ENCODE results near the gene LTN1. TPM values are rescaled to one million over a fixed set of nuclear protein-coding genes. Genes with fewer than 3 reads are reported as not detected.

The LTN1 gene
- total RNA-seq, 1 donor from 2014 or later, result 24.3 TPM

DNA sequence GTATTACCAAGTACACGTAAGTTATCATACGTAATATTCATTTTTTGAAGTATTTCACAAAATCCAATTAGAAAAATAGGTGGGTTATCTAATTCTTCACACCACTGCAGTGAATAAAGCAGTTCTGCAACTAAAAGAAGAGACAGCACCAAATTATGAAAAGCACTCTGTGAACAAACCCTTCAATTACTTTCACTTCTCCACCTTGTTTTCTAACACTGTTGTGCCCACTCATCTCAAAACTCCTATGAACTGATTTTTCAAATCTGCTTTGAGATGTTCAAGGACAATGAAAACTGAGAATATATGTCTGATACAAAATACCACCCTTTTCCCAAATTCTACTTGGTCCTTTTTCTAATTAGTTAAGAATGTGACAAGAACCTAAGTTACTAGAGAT is 39.4 kb downstream of the LTN1 start:
- Mint-ChIP-seq H3K27me3 (no peaks in the 10 kb centered on the region), H3K36me3 (peaks cover 29% of the 10 kb centered on the region), H3K4me3 (no peak overlapping the region), H3K4me1 (ENCODE audit: unreplicated experiment) (no peaks in the 10 kb centered on the region), H3K9me3 (no peaks in the 10 kb centered on the region), H3K27ac (no peak overlapping the region)
- no peak for DNase-seq (ENCODE audit: extremely low spot score, unreplicated experiment)
- TF ChIP-seq, protein P1, sequence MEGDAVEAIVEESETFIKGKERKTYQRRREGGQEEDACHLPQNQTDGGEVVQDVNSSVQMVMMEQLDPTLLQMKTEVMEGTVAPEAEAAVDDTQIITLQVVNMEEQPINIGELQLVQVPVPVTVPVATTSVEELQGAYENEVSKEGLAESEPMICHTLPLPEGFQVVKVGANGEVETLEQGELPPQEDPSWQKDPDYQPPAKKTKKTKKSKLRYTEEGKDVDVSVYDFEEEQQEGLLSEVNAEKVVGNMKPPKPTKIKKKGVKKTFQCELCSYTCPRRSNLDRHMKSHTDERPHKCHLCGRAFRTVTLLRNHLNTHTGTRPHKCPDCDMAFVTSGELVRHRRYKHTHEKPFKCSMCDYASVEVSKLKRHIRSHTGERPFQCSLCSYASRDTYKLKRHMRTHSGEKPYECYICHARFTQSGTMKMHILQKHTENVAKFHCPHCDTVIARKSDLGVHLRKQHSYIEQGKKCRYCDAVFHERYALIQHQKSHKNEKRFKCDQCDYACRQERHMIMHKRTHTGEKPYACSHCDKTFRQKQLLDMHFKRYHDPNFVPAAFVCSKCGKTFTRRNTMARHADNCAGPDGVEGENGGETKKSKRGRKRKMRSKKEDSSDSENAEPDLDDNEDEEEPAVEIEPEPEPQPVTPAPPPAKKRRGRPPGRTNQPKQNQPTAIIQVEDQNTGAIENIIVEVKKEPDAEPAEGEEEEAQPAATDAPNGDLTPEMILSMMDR (conservative IDR thresholded peaks at IDR 0.05), result no peak

DNA sequence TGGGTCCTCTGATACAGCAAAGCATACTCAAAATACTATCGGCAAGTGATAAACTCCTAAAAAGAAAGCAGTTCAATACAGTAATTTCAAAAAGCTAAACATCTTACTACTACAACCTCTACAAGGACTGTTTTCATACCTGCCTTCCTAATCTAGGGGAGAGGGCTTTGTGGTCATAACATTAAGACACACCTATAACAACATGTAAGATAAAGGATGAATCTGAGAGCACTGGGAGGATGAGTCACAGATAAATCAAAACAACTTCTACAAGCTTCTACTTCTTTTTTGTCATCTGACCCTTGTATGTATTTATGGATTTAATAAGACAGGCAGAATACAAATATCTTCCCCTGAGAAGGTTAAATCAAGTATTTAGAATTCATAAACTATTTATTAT is 40.0 kb downstream of the LTN1 start:
- no peak for DNase-seq (ENCODE audit: extremely low spot score, unreplicated experiment)
- peaks cover 26% of the 10 kb centered on the region for H3K36me3 Mint-ChIP-seq
- H3K4me1 Mint-ChIP-seq (ENCODE audit: unreplicated experiment), result no peaks in the 10 kb centered on the region
- TF ChIP-seq, protein P1 (conservative IDR thresholded peaks at IDR 0.05), result no peak
- no peaks in the 10 kb centered on the region for H3K27me3 Mint-ChIP-seq
- no peaks in the 10 kb centered on the region for H3K9me3 Mint-ChIP-seq
- no peak overlapping the region for H3K4me3 Mint-ChIP-seq
- no peak overlapping the region for H3K27ac Mint-ChIP-seq

DNA sequence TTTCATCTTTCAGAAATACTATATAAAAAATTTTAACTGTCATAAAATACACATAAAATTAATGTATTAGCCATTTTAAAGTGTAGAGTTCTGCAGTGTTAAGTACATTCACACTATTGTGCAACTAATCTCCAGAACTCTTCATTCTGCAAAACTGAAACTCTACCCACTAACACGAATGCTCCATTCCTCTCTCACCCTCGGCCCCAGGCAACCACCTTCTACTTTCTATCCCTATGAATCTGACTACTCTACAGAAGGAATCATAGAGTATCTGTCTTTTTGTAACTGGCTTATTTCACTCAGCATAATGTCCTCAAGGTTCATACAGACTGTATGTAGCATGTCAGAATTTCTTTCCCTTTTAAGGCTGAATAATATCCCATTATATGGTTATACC is 43.4 kb downstream of the LTN1 start:
- H3K27ac Mint-ChIP-seq, result no peak overlapping the region
- H3K4me1 Mint-ChIP-seq (ENCODE audit: unreplicated experiment), result no peaks in the 10 kb centered on the region

DNA sequence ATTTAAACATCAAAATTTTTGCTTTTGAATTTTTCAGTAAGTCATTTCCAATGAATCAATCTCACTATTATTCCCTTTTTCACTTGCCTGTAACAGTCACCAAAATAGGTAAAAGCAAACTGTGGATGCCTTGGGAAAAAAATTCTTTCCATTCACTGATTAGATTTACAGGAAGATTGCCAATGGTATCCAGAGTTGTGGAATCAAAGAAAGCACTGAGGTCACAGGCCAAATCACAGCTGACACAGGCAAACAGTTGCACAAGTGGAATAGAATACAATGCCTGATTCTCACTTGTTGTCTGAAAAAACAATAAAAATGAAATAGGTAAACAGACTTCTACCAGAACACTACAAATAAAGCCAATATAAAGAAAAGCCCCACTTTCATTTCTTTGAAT is 48.4 kb downstream of the LTN1 start:
- no peak overlapping the region for H3K27ac Mint-ChIP-seq
- no peaks in the 10 kb centered on the region for H3K27me3 Mint-ChIP-seq
- no peak overlapping the region for H3K4me3 Mint-ChIP-seq
- no peak for DNase-seq (ENCODE audit: extremely low spot score, unreplicated experiment)
- H3K36me3 Mint-ChIP-seq, result peaks cover 10% of the 10 kb centered on the region
- H3K4me1 Mint-ChIP-seq (ENCODE audit: unreplicated experiment), result no peaks in the 10 kb centered on the region
- TF ChIP-seq, protein P1 (conservative IDR thresholded peaks at IDR 0.05), result no peak
- H3K9me3 Mint-ChIP-seq, result no peaks in the 10 kb centered on the region

More for the DNA sequence above, 43.4 kb downstream of the LTN1 start:
- Mint-ChIP-seq H3K4me3 (no peak overlapping the region), H3K27me3 (no peaks in the 10 kb centered on the region), H3K9me3 (no peaks in the 10 kb centered on the region), H3K36me3 (peaks cover 22% of the 10 kb centered on the region)
- TF ChIP-seq, protein P1 (conservative IDR thresholded peaks at IDR 0.05), result no peak
- no peak for DNase-seq (ENCODE audit: extremely low spot score, unreplicated experiment)

DNA sequence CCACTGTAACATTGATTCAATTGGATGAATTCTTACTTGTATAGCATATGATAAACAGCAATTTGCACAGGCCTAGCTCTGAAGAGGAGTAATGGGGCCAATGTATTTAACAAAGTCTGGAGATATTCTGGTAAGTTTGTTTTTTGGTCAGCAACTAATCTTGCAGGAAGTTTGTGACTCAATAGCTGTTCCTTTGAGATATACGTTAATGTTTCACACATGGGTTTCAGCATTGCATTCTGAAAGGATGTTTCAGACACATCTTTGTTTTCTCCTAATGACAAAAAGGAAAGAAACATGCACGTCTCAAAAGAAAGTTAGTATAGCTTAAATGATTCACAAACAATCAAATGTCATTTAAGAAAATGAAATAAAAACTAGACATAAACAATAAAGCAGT is 49.0 kb downstream of the LTN1 start:
- H3K27ac Mint-ChIP-seq, result no peak overlapping the region
- no peaks in the 10 kb centered on the region for H3K27me3 Mint-ChIP-seq
- peaks cover 6% of the 10 kb centered on the region for H3K36me3 Mint-ChIP-seq
- H3K4me1 Mint-ChIP-seq (ENCODE audit: unreplicated experiment), result no peaks in the 10 kb centered on the region
- H3K9me3 Mint-ChIP-seq, result no peaks in the 10 kb centered on the region
- no peak overlapping the region for H3K4me3 Mint-ChIP-seq
- TF ChIP-seq, protein P1 (conservative IDR thresholded peaks at IDR 0.05), result no peak
- no peak for DNase-seq (ENCODE audit: extremely low spot score, unreplicated experiment)

DNA sequence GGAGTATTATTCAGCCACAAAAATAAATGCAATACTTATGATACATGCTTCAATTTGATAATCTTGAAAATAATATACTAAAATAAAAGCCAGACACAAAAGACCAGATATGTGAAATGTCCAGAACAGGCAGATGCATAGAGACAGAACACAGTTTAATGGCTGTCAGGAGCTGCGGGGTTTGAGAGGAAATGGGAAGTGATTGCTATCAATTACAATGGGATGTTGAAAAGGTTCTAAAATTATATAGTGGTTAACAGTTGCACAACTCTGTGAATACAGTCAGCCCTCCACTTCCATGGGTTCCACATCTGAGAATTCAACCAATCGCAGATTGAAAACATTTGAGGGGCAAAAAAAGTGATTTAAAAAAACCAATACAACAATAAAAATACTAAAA is 54.0 kb downstream of the LTN1 start:
- H3K27me3 Mint-ChIP-seq, result no peaks in the 10 kb centered on the region
- H3K27ac Mint-ChIP-seq, result no peak overlapping the region
- H3K4me3 Mint-ChIP-seq, result no peak overlapping the region
- H3K36me3 Mint-ChIP-seq, result peaks cover 16% of the 10 kb centered on the region
- no peaks in the 10 kb centered on the region for H3K9me3 Mint-ChIP-seq
- DNase-seq (ENCODE audit: extremely low spot score, unreplicated experiment), result no peak
- TF ChIP-seq, protein P1 (conservative IDR thresholded peaks at IDR 0.05), result no peak
- no peaks in the 10 kb centered on the region for H3K4me1 Mint-ChIP-seq (ENCODE audit: unreplicated experiment)
